ENCODE measurements around the gene DLX1.

Gene DLX1

GRCh38 chr2:172082105-172082943, 3.0 kb upstream of the DLX1 start:
- ChIA-PET POLR2A (interaction anchor here (1.2 to 7.5 kb wide), 2 partner anchors 14 to 20 kb away, joined by 3 to 147 read pairs; partner anchors contain the start of gene DLX2), CTCF (interaction anchor here (0.6 kb wide), 1 partner anchor 998 kb away, joined by 4 read pairs; no protein-coding TSS in a partner anchor)
- TF ChIP-seq SETDB1 (IDR thresholded peaks at IDR 0.05; ENCODE audit: insufficient read length, low read length), result no peak
- peak; percentile 74 for TF ChIP-seq GLIS1 (tag by site-specific recombination; IDR thresholded peaks at IDR 0.05)
- TF ChIP-seq ZIC2 (tag by site-specific recombination; IDR thresholded peaks at IDR 0.05), result peak; percentile 61; the same call in 1 of the 2 replicates
- TF ChIP-seq IKZF3 (tag by site-specific recombination; IDR thresholded peaks at IDR 0.05), result 0 out of 2 replicates have a peak, but pooled peaks have one; percentile 9
- Histone ChIP-seq H3K9me3 (ENCODE audit: control insufficient read depth, insufficient read depth, low read depth, low read length) (no peaks in the 10 kb centered on the region), H3K27ac (ENCODE audit: extremely low read depth, low read depth, low read length) (no peak overlapping the region), H3K4me1 (ENCODE audit: control insufficient read depth, insufficient read depth, low read length) (no peaks in the 10 kb centered on the region; the same call in 1 of the 2 replicates), H3K4me3 (ENCODE audit: low read depth, low read length) (no peak overlapping the region), H3K36me3 (ENCODE audit: control insufficient read depth in 2 of 2, insufficient read depth in 1 of 2, low read length in 2 of 2) (peaks cover 0 to 2% of the 10 kb centered on the region in 2 experiments; a peak in 1 of 3 replicates)

GRCh38 chr2:172082944-172083627, 2.2 kb upstream of the DLX1 start:
- TF ChIP-seq MYNN (tag by site-specific recombination; IDR thresholded peaks at IDR 0.05; ENCODE audit: borderline replicate concordance), result no peak
- no peak for TF ChIP-seq ZSCAN16 (tag by site-specific recombination; IDR thresholded peaks at IDR 0.05)
- TF ChIP-seq ZNF133 (tag by site-specific recombination; IDR thresholded peaks at IDR 0.05), result no peak
- no peak for TF ChIP-seq ZNF248 (tag by site-specific recombination; IDR thresholded peaks at IDR 0.05)
- TF ChIP-seq ZNF423 (tag by site-specific recombination; IDR thresholded peaks at IDR 0.05), result no peak
- TF ChIP-seq PATZ1 (tag by site-specific recombination; IDR thresholded peaks at IDR 0.05), result no peak
- TF ChIP-seq ZNF555 (tag by site-specific recombination; conservative IDR thresholded peaks at IDR 0.05), result no peak
- TF ChIP-seq ZNF239 (tag by site-specific recombination; IDR thresholded peaks at IDR 0.05), result no peak
- no peak for TF ChIP-seq ZNF23 (tag by site-specific recombination; IDR thresholded peaks at IDR 0.05; ENCODE audit: borderline replicate concordance)
- TF ChIP-seq ZNF585B (tag by site-specific recombination; IDR thresholded peaks at IDR 0.05), result no peak
- TF ChIP-seq TSHZ1 (tag by site-specific recombination; IDR thresholded peaks at IDR 0.05; ENCODE audit: borderline replicate concordance), result no peak
- TF ChIP-seq HOXC10 (CRISPR knock-in tag; IDR thresholded peaks at IDR 0.05), result no peak
- TF ChIP-seq ZFP69B (tag by site-specific recombination; IDR thresholded peaks at IDR 0.05), result no peak
- TF ChIP-seq ZFP3 (tag by site-specific recombination; IDR thresholded peaks at IDR 0.05; ENCODE audit: low read depth), result no peak
- no peak for TF ChIP-seq KLF10 (tag by site-specific recombination; IDR thresholded peaks at IDR 0.05)
- TF ChIP-seq WT1 (tag by site-specific recombination; IDR thresholded peaks at IDR 0.05), result no peak
- Histone ChIP-seq H3K4me1 (ENCODE audit: control insufficient read depth, insufficient read depth, low read length) (no peaks in the 10 kb centered on the region; the same call in 1 of the 2 replicates), H3K27ac (ENCODE audit: extremely low read depth, low read depth, low read length) (no peak overlapping the region), H3K36me3 (ENCODE audit: control insufficient read depth in 2 of 2, insufficient read depth in 1 of 2, low read length in 2 of 2) (peaks cover 0 to 10% of the 10 kb centered on the region in 2 experiments; a peak in 1 of 3 replicates), H3K9me3 (ENCODE audit: control insufficient read depth, insufficient read depth, low read depth, low read length) (no peaks in the 10 kb centered on the region), H3K4me3 (ENCODE audit: low read depth, low read length) (no peak overlapping the region)
- ChIA-PET POLR2A (interaction anchor here (1.2 to 7.5 kb wide), 2 partner anchors 14 to 20 kb away, joined by 3 to 147 read pairs; partner anchors contain the start of gene DLX2), CTCF (interaction anchor here (1.0 kb wide), 1 partner anchor 18 kb away, joined by 3 read pairs; no protein-coding TSS in a partner anchor)
